GM12891 (cell line): ENCODE data around the gene KCNIP4.

Experiments
- PAX5 ChIP-seq: IDR thresholded peaks from 2 replicates; pipeline ENCODE4 v1.6.1; 2011; ENCODE audit warnings: low read length, moderate library complexity, mild to moderate bottlenecking; ENCODE audit not compliant: insufficient read depth, severe bottlenecking
- POLR2A ChIP-seq: IDR thresholded peaks from 2 replicates; pipeline ENCODE4 v1.6.1; 2011; ENCODE audit warnings: low read depth, low read length, control low read depth
- POLR2AphosphoS5 ChIP-seq: IDR thresholded peaks from 2 replicates; pipeline ENCODE4 v1.6.1; 2011; ENCODE audit warnings: low read depth, low read length, control low read depth
- SPI1 ChIP-seq: IDR thresholded peaks from 2 replicates; pipeline ENCODE4 v1.6.1; 2011; ENCODE audit warnings: low read depth, low read length, control low read depth
- TAF1 ChIP-seq: IDR thresholded peaks from 2 replicates; pipeline ENCODE4 v1.6.1; 2011; ENCODE audit warnings: low read depth, low read length, control low read depth

GRCh38 chr4:20960291-20960690 is 988.3 kb downstream of the KCNIP4 start:
- TF ChIP-seq SPI1 (no peak), POLR2A (no peak), POLR2AphosphoS5 (no peak), TAF1 (no peak), PAX5 (no peak)
